DND-41 (cell line): ENCODE data around the gene C19orf73.

Source experiments
- ATAC-seq: fragments of 200-7000 bp; cut with Tn5 transposase; 3 replicates; pipeline ENCODE4 v1.9.1; 2021; ENCODE audit warnings: low read depth; ENCODE audit not compliant: insufficient read depth
- DNase-seq: peaks from one replicate; pipeline ENCODE4 v3.0.0-alpha.2; 2020
- H2AFZ ChIP-seq: 2 replicates; pipeline ENCODE4 v1.6.0; 2012; ENCODE audit warnings: low read depth, low read length
- H3K27ac ChIP-seq: 2 replicates; pipeline ENCODE4 v1.5.1; 2012; ENCODE audit warnings: low read length, inconsistent platforms
- H3K27me3 ChIP-seq: fragments of 200-600 bp; sonication (generic); 2 replicates; pipeline ENCODE4 v1.6.0; 2012; ENCODE audit warnings: low read length, mild to moderate bottlenecking, inconsistent platforms; ENCODE audit not compliant: insufficient read depth, poor library complexity
- H3K36me3 ChIP-seq: 2 replicates; pipeline ENCODE4 v1.5.1; 2012; ENCODE audit warnings: low read length, inconsistent platforms; ENCODE audit not compliant: insufficient read depth
- H3K4me1 ChIP-seq: 2 replicates; pipeline ENCODE4 v1.5.1; 2012; ENCODE audit warnings: mild to moderate bottlenecking, low read length; ENCODE audit not compliant: insufficient read depth
- H3K4me2 ChIP-seq: 2 replicates; pipeline ENCODE4 v1.6.0; 2012; ENCODE audit warnings: mild to moderate bottlenecking, moderate library complexity, low read length, inconsistent platforms; ENCODE audit not compliant: insufficient read depth
- H3K4me3 ChIP-seq, 2 experiments: fragments of 200-600 bp in 1 of 2; shearing (Covaris generic) in 1 of 2; 2 replicates each; pipeline ENCODE4 v1.5.1; 2012 to 2016; ENCODE audit warnings: inconsistent platforms in 2 of 2, low read length in 2 of 2, mild to moderate bottlenecking in 2 of 2, low read depth in 1 of 2, moderate library complexity in 1 of 2
- H3K79me2 ChIP-seq: 2 replicates; pipeline ENCODE4 v1.6.0; 2012; ENCODE audit warnings: low read length, inconsistent platforms; ENCODE audit not compliant: insufficient read depth
- H3K9ac ChIP-seq: 2 replicates; pipeline ENCODE4 v1.6.0; 2012; ENCODE audit warnings: low read depth, mild to moderate bottlenecking, inconsistent platforms, low read length, moderate library complexity
- H3K9me3 ChIP-seq: 2 replicates; pipeline ENCODE4 v1.5.1; 2012; ENCODE audit warnings: low read length, moderate library complexity, mild to moderate bottlenecking, inconsistent platforms; ENCODE audit not compliant: insufficient read depth, severe bottlenecking
- H4K20me1 ChIP-seq: 2 replicates; pipeline ENCODE4 v1.6.0; 2012; ENCODE audit warnings: low read length; ENCODE audit not compliant: insufficient read depth
- EZH2 ChIP-seq: IDR thresholded peaks from 3 replicates; pipeline ENCODE4 v1.6.1; 2012; ENCODE audit warnings: borderline replicate concordance, low read depth, mild to moderate bottlenecking, moderate library complexity, low read length, inconsistent platforms; ENCODE audit not compliant: severe bottlenecking
- TF ChIP-seq, protein P1 (sequence below): IDR thresholded peaks from 2 replicates; pipeline ENCODE4 v1.5.1; 2012; ENCODE audit warnings: borderline replicate concordance, low read length, moderate library complexity, mild to moderate bottlenecking; ENCODE audit not compliant: poor library complexity, severe bottlenecking; ENCODE audit errors: extremely low read depth

Gene C19orf73

GRCh38 chr19:49091391-49092038, 27.4 kb downstream of the C19orf73 start:
- Histone ChIP-seq H3K4me3 (no peak overlapping the region), H3K4me2 (no peak overlapping the region), H3K9ac (no peak overlapping the region), H3K36me3 (peaks cover 94% of the 10 kb centered on the region), H4K20me1 (peaks cover 79% of the 10 kb centered on the region), H3K27ac (no peak overlapping the region), H3K4me1 (peaks cover 40% of the 10 kb centered on the region), H2AFZ (no peak overlapping the region), H3K27me3 (no peaks in the 10 kb centered on the region), H3K9me3 (no peaks in the 10 kb centered on the region), H3K79me2 (peaks cover 93% of the 10 kb centered on the region)
- ATAC-seq = no peak
- no peak for TF ChIP-seq EZH2
- TF ChIP-seq, protein P1, sequence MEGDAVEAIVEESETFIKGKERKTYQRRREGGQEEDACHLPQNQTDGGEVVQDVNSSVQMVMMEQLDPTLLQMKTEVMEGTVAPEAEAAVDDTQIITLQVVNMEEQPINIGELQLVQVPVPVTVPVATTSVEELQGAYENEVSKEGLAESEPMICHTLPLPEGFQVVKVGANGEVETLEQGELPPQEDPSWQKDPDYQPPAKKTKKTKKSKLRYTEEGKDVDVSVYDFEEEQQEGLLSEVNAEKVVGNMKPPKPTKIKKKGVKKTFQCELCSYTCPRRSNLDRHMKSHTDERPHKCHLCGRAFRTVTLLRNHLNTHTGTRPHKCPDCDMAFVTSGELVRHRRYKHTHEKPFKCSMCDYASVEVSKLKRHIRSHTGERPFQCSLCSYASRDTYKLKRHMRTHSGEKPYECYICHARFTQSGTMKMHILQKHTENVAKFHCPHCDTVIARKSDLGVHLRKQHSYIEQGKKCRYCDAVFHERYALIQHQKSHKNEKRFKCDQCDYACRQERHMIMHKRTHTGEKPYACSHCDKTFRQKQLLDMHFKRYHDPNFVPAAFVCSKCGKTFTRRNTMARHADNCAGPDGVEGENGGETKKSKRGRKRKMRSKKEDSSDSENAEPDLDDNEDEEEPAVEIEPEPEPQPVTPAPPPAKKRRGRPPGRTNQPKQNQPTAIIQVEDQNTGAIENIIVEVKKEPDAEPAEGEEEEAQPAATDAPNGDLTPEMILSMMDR = no peak
- no peak for DNase-seq

GRCh38 chr19:49086296-49086695, 32.6 kb downstream of the C19orf73 start:
- Histone ChIP-seq H3K4me1 (peaks cover 36% of the 10 kb centered on the region), H3K9ac (peak overlapping the region; percentile 82), H3K9me3 (no peaks in the 10 kb centered on the region), H3K79me2 (peaks cover 62% of the 10 kb centered on the region), H3K27me3 (no peaks in the 10 kb centered on the region), H4K20me1 (peaks cover 50% of the 10 kb centered on the region), H2AFZ (no peak overlapping the region), H3K27ac (peak overlapping the region; percentile 78), H3K4me2 (peak overlapping the region; percentile 96), H3K36me3 (peaks cover 50% of the 10 kb centered on the region), H3K4me3 (peak overlapping the region; percentile 53 to 76)
- ATAC-seq (no peak), DNase-seq (no peak)
- TF ChIP-seq, protein P1 = no peak
- TF ChIP-seq EZH2 = no peak

DNA sequence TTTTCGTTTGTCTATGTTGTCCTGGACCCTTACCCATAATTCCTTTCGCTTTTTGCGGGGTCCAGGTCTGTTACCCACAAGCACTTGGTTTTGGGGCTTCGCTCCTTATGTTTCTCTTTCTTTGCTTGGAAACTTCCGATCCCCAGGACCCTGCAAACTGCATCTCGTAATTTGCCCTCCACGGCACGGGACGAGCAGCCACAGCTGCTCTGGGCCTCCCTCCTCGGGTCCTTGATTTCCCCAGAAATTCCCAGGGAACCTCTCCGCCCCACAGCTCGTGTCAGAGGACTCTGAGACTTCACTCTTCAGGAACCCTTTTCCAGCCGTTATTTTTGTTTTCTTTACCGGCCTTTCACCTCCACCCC, 33.1 kb downstream of the C19orf73 start:
- H2AFZ ChIP-seq = peak overlapping the region; percentile 73
- peak overlapping the region; percentile 53 to 76 for H3K4me3 ChIP-seq
- H3K4me1 ChIP-seq = peaks cover 36% of the 10 kb centered on the region
- H3K9ac ChIP-seq = peak overlapping the region; percentile 82
- peak overlapping the region; percentile 78 for H3K27ac ChIP-seq
- H3K27me3 ChIP-seq = no peaks in the 10 kb centered on the region
- DNase-seq = no peak
- H4K20me1 ChIP-seq = peaks cover 47% of the 10 kb centered on the region
- peaks cover 46% of the 10 kb centered on the region for H3K36me3 ChIP-seq
- no peak for ATAC-seq
- H3K4me2 ChIP-seq = peak overlapping the region; percentile 96
- H3K9me3 ChIP-seq = no peaks in the 10 kb centered on the region
- TF ChIP-seq EZH2 = no peak
- TF ChIP-seq, protein P1 = no peak
- peaks cover 57% of the 10 kb centered on the region for H3K79me2 ChIP-seq
